Measurements from ENCODE around the gene MZB1.
A peak's percentile ranks its signal among the peaks of the same experiment; 100 is the strongest.
"Not testable (repeated sequence)": the region's sequence is repeated elsewhere in the genome, so short reads cannot be mapped to it uniquely, and the experiment has no call there.

The MZB1 gene

DNA sequence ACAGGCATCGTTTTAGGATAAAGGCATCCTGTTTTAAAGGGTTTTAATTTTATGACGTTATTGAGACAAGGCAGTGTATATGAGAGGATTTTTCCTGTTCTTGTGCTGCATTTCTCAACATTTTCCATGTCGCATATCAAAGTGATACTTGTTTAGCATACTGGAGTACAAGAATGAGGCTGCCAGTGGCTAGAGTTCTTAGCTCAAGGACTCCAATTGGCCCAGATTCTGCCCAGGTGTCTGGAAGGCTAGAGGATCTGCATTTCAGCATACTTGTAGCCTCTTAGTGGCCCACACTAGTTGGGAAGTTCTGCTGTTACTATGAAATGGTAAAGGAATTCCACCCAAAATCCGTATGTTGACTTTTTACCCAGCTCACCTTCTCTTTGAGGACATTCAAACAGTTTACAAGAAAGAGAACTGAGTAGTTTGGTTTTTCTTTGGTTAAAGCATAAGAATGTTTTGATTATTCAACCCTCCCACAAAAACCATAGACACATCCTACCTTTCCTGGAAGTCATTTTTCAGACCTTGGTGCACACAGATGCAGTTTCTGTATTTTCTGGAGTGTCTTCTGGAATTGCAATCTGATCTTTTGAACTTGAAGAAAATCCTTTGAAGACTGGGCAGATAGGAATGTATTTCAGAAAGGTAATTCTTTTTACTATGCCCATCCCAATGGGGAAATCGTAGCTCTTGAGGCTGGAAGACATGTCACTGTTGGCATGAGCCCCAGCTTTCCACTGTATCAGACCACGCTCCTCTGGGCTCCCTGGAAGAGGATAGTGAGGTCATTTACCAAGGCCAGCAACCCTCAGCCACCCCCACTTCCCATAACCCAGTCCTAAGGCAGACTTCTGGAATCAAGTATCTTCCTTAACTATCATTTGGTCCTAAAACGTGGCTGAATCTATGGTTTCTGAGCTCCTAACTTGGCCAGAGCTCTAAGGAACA is 18.0 kb downstream of the MZB1 start:
- no peak for DNase-seq

DNA sequence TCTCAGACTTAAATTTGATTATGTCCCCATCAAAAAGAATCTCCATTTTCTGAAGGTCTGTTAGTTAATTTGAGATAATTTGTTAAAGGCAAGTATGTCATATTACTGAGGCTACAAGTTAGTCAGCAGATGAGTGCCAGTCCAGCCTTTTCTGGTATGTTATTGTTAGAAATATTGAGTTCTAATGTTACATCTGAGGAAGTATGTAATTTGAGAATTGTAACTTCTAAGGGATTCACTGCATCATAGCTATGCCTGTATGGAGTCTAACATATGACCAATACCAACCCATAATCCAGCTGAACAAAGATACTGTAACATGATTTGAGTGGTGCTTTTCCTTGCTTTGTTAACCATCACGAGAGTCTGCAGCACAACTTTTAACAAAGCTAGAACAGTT is 20.5 kb downstream of the MZB1 start:
- no peak for DNase-seq

DNA sequence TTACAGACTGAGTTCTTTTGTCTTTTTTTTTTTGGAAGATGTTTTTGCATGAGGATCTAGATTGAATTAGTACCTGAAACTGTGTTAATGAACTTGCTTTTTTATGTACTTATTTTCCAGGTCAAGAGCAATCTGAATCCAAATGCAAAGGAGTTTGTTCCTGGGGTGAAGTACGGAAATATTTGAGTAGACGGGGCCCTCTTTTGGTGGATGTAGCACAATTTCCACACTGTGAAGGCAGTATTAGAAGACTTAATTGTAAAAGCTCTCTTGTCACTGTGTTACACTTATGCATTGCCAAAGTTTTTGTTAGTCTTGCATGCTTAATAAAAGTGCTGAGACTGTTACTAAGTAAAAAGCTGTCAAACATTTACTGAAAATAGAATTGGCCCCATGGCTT is 21.1 kb downstream of the MZB1 start:
- DNase-seq: no peak

DNA sequence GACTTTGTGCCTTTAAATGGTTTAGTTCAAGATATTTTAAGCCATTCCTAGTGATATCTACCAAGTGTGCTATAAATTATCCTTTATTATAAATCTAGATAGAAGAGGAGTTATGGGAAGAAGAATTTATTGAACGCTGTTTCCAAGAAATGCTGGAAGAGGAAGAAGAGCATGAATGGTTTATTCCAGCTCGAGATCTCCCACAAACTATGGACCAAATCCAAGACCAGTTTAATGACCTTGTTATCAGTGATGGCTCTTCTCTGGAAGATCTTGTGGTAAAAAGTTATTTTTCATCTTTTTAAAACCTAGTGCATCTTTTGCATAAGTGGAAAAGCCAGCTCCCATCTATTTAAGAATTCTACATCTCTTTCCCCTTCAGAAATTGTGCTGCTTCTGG is 25.2 kb downstream of the MZB1 start:
- DNase-seq: no peak

DNA sequence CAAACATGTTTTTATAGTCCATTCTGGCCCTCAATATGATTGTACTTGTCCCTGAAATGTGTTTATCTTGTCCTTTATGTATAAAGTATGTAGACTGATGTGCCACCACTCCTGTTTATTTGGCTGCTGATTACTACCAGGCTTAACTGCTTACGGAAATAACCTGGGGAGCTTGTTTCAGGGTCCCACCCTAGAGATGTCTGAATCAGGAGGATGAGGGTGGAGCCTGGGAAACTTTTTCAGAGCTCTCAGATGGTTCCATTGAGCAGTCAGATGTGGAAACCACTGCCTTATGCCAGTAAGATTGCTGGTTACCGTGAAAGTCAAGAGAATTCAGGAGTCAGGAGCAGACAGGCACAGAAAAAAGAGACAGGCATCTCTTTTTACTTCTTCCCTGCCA is 25.8 kb downstream of the MZB1 start:
- DNase-seq: no peak

DNA sequence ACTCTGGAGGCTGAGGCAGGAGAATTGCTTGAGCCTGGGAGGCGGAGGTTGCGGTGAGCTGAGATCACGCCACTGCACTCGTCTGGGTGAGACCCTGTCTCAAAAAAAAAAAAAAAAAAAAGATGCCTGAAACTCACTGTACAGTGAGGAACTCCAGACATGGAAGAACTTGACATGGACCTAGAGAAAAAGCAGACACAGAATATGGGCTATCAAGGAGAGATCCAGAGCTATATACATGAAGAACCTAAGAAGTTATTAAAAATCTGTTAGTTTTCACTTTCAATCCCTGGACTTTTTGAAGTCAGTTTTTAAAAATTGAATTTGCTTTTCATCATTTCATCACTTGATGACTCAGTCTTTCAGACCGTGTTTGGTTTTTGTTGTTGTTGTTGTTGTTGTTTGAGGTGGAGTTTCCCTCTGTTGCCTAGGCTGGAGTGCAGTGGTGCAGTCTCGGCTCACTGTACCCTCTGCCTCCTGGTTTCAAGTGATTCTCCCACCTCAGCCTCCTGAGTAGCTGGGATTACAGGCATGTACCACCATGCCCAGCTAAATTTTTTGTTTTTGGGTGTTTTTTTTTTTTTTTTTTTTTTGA is 27.8 kb downstream of the MZB1 start:
- DNase-seq: no peak

DNA sequence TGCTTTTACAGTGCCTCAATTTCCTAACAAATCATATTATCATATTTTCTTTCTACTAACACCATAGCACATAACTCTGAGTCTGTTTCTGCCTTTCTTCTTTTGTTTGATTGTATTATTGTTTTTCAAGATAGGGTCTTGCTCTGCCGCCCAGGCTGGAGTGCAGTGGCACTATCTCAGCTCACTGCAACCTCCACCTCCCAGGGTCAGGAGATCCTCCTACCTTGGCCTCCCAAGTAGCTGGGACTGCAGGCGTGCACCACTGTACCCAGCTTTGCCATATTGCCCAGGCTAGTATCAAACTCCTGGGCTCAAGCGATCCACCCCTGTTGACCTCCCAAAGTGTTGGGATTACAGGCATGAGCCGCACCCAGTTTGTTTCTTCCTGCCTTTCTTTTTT is 29.3 kb downstream of the MZB1 start:
- DNase-seq: no peak

DNA sequence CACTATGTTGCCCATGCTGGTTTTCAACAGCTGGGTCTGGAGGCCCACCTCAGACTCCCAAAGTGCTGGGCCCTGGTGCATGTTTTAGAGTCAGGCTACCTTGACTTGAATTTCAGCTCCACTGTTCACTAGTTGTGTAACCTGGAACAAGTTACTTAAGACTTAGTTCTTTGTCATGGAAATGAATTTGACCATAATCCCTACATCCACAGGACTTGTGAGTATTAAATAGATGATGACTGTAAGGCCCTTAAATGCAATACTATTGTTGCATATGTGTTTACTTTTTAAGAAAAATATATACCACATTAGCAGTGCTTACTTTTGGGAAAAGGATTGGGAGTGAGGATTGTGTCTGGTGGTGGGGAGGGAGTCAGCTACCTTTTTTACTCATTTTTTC is 31.6 kb downstream of the MZB1 start:
- DNase-seq: no peak

DNA sequence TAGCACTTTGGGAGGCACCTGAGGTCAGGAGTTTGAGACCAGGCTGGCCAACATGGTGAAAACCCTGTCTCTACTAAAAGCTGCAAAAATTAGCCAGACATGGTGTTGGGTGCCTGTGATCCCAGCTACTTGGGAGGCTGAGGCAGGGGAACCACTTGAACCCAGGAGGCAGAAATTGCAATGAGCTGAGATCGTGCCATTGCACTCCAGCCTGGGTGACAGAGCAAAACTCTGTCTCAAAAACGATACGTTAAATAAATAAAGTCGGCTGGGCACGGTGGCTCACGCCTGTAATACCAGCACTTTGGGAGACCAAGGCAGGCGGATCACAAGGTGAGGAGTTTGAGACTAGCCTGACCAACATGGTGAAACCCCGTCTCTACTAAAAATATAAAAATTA is 33.8 kb downstream of the MZB1 start:
- DNase-seq: not testable (repeated sequence)

DNA sequence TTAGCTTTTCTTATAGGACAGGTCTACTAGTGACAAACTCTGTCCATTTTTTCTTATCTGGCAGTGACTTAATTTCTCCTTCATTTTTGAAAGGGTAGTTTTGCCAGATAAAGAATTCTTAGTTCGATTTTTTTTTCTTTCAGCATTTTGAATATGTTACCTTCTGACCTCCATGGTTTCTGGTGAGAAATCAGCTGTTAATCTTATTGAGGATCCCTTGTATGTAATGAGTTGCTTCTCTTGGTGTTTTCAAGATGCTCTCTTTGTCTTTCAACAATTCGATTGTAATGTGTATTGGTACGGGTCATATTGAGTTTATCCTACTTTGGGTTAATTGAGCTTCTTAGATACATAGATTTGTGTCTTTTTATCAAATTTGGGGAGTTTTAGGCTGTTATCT is 35.5 kb downstream of the MZB1 start:
- DNase-seq: no peak

DNA sequence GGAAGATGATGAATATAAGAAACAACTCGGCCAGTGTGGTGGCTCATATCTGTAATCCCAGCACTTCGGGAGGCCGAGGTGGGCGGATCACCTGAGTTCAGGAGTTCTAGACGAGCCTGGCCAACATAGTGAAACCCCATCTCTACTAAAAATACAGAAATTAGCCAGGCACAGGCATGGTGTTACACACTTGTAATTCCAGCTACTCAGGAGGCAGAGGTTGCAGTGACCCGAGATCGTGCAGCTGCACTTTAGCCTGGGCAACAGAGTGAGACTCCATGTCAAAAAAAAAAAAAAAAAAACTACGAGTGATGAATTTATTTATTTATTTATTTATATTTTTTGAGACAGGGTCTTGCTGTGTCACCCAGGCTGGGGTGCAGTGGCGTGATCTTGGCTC is 41.9 kb downstream of the MZB1 start:
- not testable (repeated sequence) for DNase-seq

DNA sequence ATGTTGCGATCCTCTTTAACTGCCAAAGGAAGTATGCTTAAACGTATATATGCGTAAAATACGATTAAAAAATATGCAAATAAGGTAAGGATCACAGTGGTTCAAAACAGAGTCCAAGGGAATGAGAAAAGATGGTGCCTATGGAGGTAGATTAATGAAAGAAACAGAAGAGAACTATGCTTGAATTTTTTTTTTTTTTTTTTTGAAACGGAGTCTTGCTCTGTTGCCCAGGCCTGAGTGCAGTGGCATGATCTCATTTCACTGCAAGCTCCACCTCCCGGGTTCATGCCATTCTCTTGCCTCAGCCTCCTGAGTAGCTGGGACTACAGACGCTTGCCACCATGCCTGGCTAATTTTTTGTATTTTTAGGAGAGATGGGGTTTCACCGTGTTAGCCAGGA is 44.3 kb downstream of the MZB1 start:
- DNase-seq: not testable (repeated sequence)

DNA sequence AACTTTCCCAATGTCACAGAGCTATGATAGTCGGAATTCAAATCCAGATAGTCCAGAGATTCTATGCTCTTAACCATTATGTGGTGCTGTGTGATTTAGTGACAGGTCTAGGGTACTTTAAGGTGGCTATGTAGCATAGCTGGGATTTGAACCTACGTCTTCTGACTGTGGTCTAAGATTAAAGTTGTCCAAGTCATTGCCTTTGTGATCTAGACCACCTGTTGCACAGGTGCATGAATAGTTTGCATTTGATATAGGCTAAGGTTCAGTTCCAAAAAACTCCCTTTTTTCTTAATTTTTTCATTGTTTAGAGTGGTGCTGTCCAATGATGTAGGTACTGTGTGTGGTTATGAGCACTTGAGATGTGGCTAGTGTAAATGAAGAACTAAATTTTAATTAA is 45.5 kb downstream of the MZB1 start:
- no peak for DNase-seq

DNA sequence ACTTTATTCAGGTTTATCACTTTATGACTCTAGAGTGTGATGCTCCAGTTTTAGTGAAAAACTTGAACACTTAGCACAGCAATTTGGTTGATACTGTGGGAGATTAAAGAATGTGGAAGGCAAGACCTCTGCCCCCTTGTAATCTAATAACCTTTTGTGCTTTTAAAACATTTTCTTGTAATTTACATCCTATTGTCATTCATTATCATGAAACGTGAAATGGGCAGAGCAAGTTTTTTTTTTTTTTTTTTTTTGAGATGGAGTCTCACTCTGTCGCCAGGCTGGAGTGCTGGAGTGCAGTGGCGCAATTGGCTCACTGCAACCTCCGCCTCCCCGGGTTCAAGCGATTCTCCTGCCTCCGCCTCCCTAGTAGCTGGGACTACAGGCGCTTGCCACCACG is 46.2 kb downstream of the MZB1 start:
- no peak for DNase-seq

DNA sequence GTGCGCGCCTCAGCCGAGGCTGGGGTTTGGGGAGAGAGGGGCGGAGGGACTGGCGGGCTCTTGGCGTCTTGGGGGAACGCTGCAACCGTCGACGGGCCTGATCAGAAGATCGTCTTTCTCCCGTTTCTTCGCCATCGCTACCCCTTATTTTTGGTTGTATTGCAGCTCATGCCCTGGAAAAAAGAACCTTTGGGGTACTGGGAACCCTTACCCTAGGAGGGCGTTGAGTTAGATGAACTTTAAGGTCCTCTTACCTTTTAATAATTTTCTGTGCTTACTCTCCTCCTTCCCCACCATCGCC is 47.3 kb downstream of the MZB1 start:
- no peak for DNase-seq

DNA sequence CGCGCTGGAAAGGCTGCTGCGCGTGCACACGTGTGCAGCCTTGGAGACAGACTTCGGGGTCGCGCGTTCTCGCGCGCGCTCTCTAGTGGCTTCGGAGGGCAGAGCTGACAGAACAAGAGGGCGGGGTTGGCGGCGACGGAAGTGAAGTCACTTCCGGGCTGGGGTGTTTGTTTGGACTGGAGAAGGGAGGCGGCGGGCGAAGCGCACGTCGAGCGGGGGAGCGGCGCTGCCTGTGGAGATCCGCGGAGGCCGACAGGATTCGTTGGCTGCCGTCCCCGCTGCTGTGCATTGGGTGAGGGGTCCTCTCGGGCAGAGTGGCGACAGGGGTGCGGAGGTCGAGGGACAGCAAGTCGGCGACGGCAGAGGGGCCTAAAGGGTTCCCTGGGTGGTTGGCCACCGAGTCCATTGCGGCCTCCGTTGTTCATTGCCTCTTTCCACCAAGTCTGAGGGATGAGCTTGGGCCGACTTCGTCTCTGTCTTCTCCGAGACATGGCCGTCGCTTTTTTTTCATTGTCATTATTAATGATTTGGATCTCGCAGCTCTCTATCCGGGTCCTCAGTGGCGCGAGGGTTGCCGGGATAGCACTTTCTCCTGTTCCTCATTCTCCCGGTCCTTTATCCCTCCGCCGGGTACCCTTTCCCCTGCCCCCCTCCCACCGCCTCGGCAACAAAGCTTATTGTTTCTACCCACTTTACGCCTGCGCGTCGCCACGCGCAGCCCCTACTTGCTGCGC is 47.9 kb downstream of the MZB1 start, which contains the start of gene PAIP2:
Gene PAIP2 (plus strand): TSS at position 166 of the 734 bp plus-strand sequence. CDS start 21,931 bp downstream, outside the sequence.
- peak; percentile 83 for DNase-seq

DNA sequence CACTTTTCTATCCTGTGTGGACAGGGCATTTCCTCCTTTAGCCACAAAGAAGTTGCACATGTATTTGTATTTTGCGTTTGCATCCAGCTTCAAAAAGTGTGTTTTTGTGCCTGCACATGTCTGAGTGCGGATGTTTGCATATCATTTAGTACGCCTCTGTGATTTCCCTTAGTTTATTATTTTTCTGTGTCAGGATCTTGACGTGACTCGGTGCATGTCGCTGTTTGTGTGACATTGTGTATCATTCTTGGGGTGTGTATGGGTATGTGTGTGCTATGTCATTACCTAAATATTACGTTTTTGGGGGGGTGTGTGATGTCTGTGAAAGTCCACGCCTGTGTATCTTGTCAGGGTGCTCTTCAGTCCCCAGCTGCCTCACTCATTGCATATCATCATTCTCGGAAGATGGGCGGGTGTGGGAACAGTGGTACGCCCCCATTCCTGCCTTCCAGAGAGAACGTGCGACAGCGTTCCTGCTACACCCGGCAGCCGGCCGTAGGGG is 48.5 kb downstream of the MZB1 start:
- no peak for DNase-seq

DNA sequence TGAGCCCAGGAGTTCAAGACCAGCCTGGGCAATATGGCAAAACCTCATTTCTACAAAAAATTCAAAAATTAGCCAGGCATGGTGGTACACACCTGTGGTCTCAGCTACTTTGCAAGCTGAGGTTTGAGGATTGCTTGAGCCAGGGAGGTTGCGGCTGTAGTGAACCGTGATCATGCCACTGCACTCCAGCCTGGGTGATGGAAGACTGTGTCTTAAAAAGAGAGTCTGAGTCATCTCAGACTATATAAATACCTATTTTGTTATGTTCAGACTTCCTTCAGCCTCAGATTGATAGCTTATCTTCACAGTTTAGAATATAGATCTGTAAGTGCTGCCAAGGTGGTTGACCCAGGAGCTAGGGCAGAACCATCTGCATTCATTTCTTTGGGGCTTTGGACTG is 49.7 kb downstream of the MZB1 start:
- no peak for DNase-seq

Data from DMS79 treated with DMSO at 0.1 percent for 48 hours (cell line).